Activated CD8-positive, alpha-beta memory T cell treated with anti-CD3 and anti-CD28 coated beads for 4 hours (primary cell): ENCODE results near the gene LRRC46.

Experiments used
- DNase-seq, 2 donors: peaks; one replicate each; pipeline ENCODE4 v3.0.0-alpha.2; 2020; ENCODE audit warnings: low read depth in 2 of 2

Gene LRRC46

GRCh38 chr17:47808830-47809480 lies 22.5 kb upstream of the LRRC46 start:
- DNase-seq: no peak

- DNase-seq: peak in 1 of 2 donors; percentile 14
These were observed 21.2 kb upstream of the LRRC46 start for GRCh38 chr17:47810200-47810821.

- no peak for DNase-seq
These were observed 20.4 kb upstream of the LRRC46 start for GRCh38 chr17:47810901-47811635.

- no peak for DNase-seq
These were observed 19.8 kb upstream of the LRRC46 start for GRCh38 chr17:47811709-47812108.

- DNase-seq: no peak
These were observed 19.1 kb upstream of the LRRC46 start for GRCh38 chr17:47812146-47812920.

GRCh38 chr17:47813077-47813476 lies 18.4 kb upstream of the LRRC46 start:
- no peak for DNase-seq

GRCh38 chr17:47813512-47814031 lies 17.9 kb upstream of the LRRC46 start:
- DNase-seq: no peak

- no peak for DNase-seq
These were observed 16.2 kb upstream of the LRRC46 start for GRCh38 chr17:47815106-47815918.

- no peak for DNase-seq
These were observed 15.2 kb upstream of the LRRC46 start for GRCh38 chr17:47816111-47816735.

GRCh38 chr17:47816947-47817346 lies 14.5 kb upstream of the LRRC46 start:
- no peak for DNase-seq

GRCh38 chr17:47818002-47818695 lies 13.3 kb upstream of the LRRC46 start:
- no peak for DNase-seq

GRCh38 chr17:47819475-47819874 lies 12.0 kb upstream of the LRRC46 start:
- DNase-seq: no peak

GRCh38 chr17:47820033-47820789 lies 11.3 kb upstream of the LRRC46 start:
- DNase-seq: no peak

- no peak for DNase-seq
These were observed 10.4 kb upstream of the LRRC46 start for GRCh38 chr17:47821031-47821423.

GRCh38 chr17:47821424-47822391 lies 9.8 kb upstream of the LRRC46 start, which contains the start of gene OSBPL7:
TSS of gene OSBPL7 (minus strand) at chr17:47821794. CDS start at chr17:47820278, 1,516 bp downstream.
- peak; percentile 54 to 63 for DNase-seq

GRCh38 chr17:47822785-47823184 lies 8.7 kb upstream of the LRRC46 start:
- DNase-seq: no peak

GRCh38 chr17:47823519-47823918 lies 8.0 kb upstream of the LRRC46 start:
- DNase-seq: no peak

- DNase-seq: peak; percentile 15 to 41
These were observed 1.6 kb upstream of the LRRC46 start for GRCh38 chr17:47829870-47830269.
